HG03520 (cell line): Measurements from ENCODE around the gene LRRC74B.
"Not testable (repeated sequence)": the region's sequence is repeated elsewhere in the genome, so short reads cannot be mapped to it uniquely, and the experiment has no call there.

ENCODE experiments used
- ATAC-seq: cut with Tn5 transposase; IDR thresholded peaks from one replicate; pipeline ENCODE4 v1.9.1; 2021; ENCODE audit warnings: mild to moderate bottlenecking, moderate library complexity; ENCODE audit not compliant: unreplicated experiment

The LRRC74B gene

GRCh38 chr22:21054046-21054713 lies 8.4 kb downstream of the LRRC74B start:
- ATAC-seq, result no peak

- no peak for ATAC-seq
Measured at GRCh38 chr22:21054714-21055563, 9.2 kb downstream of the LRRC74B start.

- no peak for ATAC-seq
Measured at GRCh38 chr22:21055564-21055834, 9.8 kb downstream of the LRRC74B start.

GRCh38 chr22:21055880-21056319 lies 10.2 kb downstream of the LRRC74B start:
- no peak for ATAC-seq

GRCh38 chr22:21060363-21060762 lies 14.6 kb downstream of the LRRC74B start:
- ATAC-seq, result not testable (repeated sequence)

- ATAC-seq, result not testable (repeated sequence)
Measured at GRCh38 chr22:21061660-21062321, 16.0 kb downstream of the LRRC74B start.

- ATAC-seq, result not testable (repeated sequence)
Measured at GRCh38 chr22:21064425-21064824, 18.7 kb downstream of the LRRC74B start.

GRCh38 chr22:21064917-21065864 lies 19.4 kb downstream of the LRRC74B start:
- ATAC-seq, result no peak

GRCh38 chr22:21067075-21067900 lies 21.5 kb downstream of the LRRC74B start:
- ATAC-seq, result no peak

- no peak for ATAC-seq
Measured at GRCh38 chr22:21067901-21068680, 22.3 kb downstream of the LRRC74B start.

- ATAC-seq, result no peak
Measured at GRCh38 chr22:21068681-21069276, 23.0 kb downstream of the LRRC74B start.

GRCh38 chr22:21069375-21069774 lies 23.6 kb downstream of the LRRC74B start:
- no peak for ATAC-seq

- ATAC-seq, result no peak
Measured at GRCh38 chr22:21070690-21071615, 25.2 kb downstream of the LRRC74B start.

GRCh38 chr22:21071796-21072195 lies 26.1 kb downstream of the LRRC74B start:
- not testable (repeated sequence) for ATAC-seq

- ATAC-seq, result no peak
Measured at GRCh38 chr22:21073023-21073422, 27.3 kb downstream of the LRRC74B start.

GRCh38 chr22:21073482-21073881 lies 27.7 kb downstream of the LRRC74B start:
- ATAC-seq, result no peak

GRCh38 chr22:21074102-21074715 lies 28.5 kb downstream of the LRRC74B start:
- no peak for ATAC-seq
